Measurements from ENCODE around the gene TMSB4X. TPM values are rescaled to one million over a fixed set of nuclear protein-coding genes. Genes with fewer than 3 reads are reported as not detected.

The TMSB4X gene
- total and polyA plus RNA-seq, 8 donors = 1,734 to 14,609 (median 4,336) TPM

DNA sequence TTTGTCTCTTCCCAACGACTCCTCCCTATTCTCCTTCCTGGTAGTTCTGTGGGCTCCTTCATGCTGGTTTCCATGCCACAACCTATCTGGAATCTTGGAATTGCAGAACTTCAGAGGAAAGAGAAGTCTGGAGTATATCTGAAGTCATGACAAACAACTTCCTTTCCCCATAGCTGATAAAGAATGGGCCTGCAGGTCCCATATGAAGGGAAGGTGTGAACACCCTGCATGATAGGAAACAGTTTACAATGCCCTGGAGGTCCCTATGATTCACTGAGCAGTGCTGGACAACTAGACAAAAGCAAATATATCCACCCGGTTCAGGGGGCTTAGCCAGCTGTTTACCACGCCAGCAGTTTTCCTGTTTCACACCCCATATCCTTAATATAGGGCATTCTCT is 50.1 kb downstream of the TMSB4X start:
- no peaks in the 10 kb centered on the region for H3K9me3 ChIP-seq
- no peak overlapping the region for H3K4me3 ChIP-seq
- WGBS, 5 donors = 60 to 79% (median 72%) methylated on average over 3 of the region's 3 CpGs
- peaks cover 5 to 23% (median 16%) of the 10 kb centered on the region in 4 donors for H3K4me1 ChIP-seq
- H3K27ac ChIP-seq = no peak overlapping the region
- H3K36me3 ChIP-seq = no peaks in the 10 kb centered on the region
- no peaks in the 10 kb centered on the region for H3K27me3 ChIP-seq
- intact Hi-C loops (cut with DNase I; ENCODE audit: low total_unique reads) = no loop called here
- no peak for TF ChIP-seq POLR2A (IDR thresholded peaks at IDR 0.05)
- TF ChIP-seq POLR2AphosphoS5 (IDR thresholded peaks at IDR 0.05) = no peak
- TF ChIP-seq, protein P1, sequence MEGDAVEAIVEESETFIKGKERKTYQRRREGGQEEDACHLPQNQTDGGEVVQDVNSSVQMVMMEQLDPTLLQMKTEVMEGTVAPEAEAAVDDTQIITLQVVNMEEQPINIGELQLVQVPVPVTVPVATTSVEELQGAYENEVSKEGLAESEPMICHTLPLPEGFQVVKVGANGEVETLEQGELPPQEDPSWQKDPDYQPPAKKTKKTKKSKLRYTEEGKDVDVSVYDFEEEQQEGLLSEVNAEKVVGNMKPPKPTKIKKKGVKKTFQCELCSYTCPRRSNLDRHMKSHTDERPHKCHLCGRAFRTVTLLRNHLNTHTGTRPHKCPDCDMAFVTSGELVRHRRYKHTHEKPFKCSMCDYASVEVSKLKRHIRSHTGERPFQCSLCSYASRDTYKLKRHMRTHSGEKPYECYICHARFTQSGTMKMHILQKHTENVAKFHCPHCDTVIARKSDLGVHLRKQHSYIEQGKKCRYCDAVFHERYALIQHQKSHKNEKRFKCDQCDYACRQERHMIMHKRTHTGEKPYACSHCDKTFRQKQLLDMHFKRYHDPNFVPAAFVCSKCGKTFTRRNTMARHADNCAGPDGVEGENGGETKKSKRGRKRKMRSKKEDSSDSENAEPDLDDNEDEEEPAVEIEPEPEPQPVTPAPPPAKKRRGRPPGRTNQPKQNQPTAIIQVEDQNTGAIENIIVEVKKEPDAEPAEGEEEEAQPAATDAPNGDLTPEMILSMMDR (IDR thresholded peaks at IDR 0.05) = no peak
- TF ChIP-seq EP300 (IDR thresholded peaks at IDR 0.05) = no peak
- no peak for DNase-seq

Other genes starting within 250 kb of the TMSB4X start
- gene PRPS2, start 183.7 kb upstream of the TMSB4X start, total RNA-seq = 10 to 100 TPM in 4 of 5 donors, 1 to 10 TPM in 1; 4.6 to 94.2 (median 58.5) TPM
- gene PRPS2, start 183.7 kb upstream of the TMSB4X start, polyA plus RNA-seq = 10 to 100 TPM; 32.8 to 46.0 (median 35.0) TPM
- gene TLR7, start 108.0 kb upstream of the TMSB4X start, total RNA-seq = 1 to 10 TPM in 1 of 5 donors, under 1 TPM in 2, not detected in 2; 0.55 to 1.2 (median 0.87) TPM
- under 1 TPM; 0.08 to 0.31 (median 0.12) TPM for gene TLR7, start 108.0 kb upstream of the TMSB4X start, polyA plus RNA-seq
- 1 to 10 TPM in 3 of 5 donors, not detected in 2; 1.5 to 4.0 (median 1.7) TPM for gene TLR8, start 68.5 kb upstream of the TMSB4X start, total RNA-seq
- gene TLR8, start 68.5 kb upstream of the TMSB4X start, polyA plus RNA-seq = under 1 TPM in 2 of 3 donors, not detected in 1; 0.13 to 0.31 TPM
- gene FAM9C, start 69.5 kb downstream of the TMSB4X start, total RNA-seq = under 1 TPM in 1 of 5 donors, not detected in 4; 0.18 TPM
- gene FAM9C, start 69.5 kb downstream of the TMSB4X start, polyA plus RNA-seq = under 1 TPM in 1 of 3 donors, not detected in 2; 0.31 TPM

Data from stomach (tissue), 9 donors.